Natural killer cell treated with Interleukin-12 subunit alpha and Interleukin-12 subunit beta and Interleukin-15 and Interleukin-18, amount 100 ng/mL, for 72 hours (primary cell): ENCODE measurements around the gene TSHZ2. TPM values are rescaled to one million over a fixed set of nuclear protein-coding genes. Genes with fewer than 3 reads are reported as not detected.

Experiments
- ATAC-seq, 2 donors: fragments of 150-1000 bp; cut with Tn5 transposase in 1 of 2; sonication (Bioruptor Pico), chemical (Tn5 transposase) in 1 of 2; 2 replicates each; pipeline ENCODE4 v1.10.0; 2021
- DNase-seq: peaks from one replicate; pipeline ENCODE4 v3.0.0; 2022; ENCODE audit warnings: low spot score
- H3K27ac Mint-ChIP-seq, 2 donors: 1 replicate in 1 of 2; 2 replicates in 1 of 2; pipeline ENCODE4 v1.8.0; 2022; ENCODE audit warnings: mixed read lengths in 2 of 2, mild to moderate bottlenecking in 1 of 2, moderate library complexity in 1 of 2
- H3K27me3 Mint-ChIP-seq, 2 donors: 1 replicate in 1 of 2; 2 replicates in 1 of 2; pipeline ENCODE4 v1.8.0; 2022; ENCODE audit warnings: mixed read lengths in 2 of 2
- H3K36me3 Mint-ChIP-seq: one replicate; pipeline ENCODE4 v1.8.0; 2022; ENCODE audit warnings: mixed read lengths
- H3K4me1 Mint-ChIP-seq, 2 donors: 1 replicate in 1 of 2; 2 replicates in 1 of 2; pipeline ENCODE4 v1.8.0; 2022; ENCODE audit warnings: low read depth in 2 of 2, mixed read lengths in 2 of 2, mild to moderate bottlenecking in 1 of 2
- H3K4me3 Mint-ChIP-seq: one replicate; pipeline ENCODE4 v1.8.0; 2022; ENCODE audit warnings: mixed read lengths
- H3K9me3 Mint-ChIP-seq: 2 replicates; pipeline ENCODE4 v1.8.0; 2022; ENCODE audit warnings: mixed read lengths
- total RNA-seq, 2 donors: library from RNA; stranded (reverse); gene quantifications; one replicate each; pipeline ENCODE4 v1.2.3, GENCODE V29; 2022

TSHZ2 gene
- total RNA-seq, 2 donors from 2014 or later = 0.05 to 1.1 TPM

- Mint-ChIP-seq H3K27ac (no peak overlapping the region), H3K27me3 (peaks cover 23 to 28% of the 10 kb centered on the region in 2 donors), H3K9me3 (no peaks in the 10 kb centered on the region), H3K4me1 (no peaks in the 10 kb centered on the region), H3K4me3 (no peak overlapping the region), H3K36me3 (no peaks in the 10 kb centered on the region)
- DNase-seq = no peak
- ATAC-seq = no peak
Measured at GRCh38 chr20:52996130-52996529, 24.0 kb downstream of the TSHZ2 start.

GRCh38 chr20:52996658-52997057 is 24.5 kb downstream of the TSHZ2 start:
- DNase-seq = no peak
- H3K4me1 Mint-ChIP-seq = no peaks in the 10 kb centered on the region
- no peaks in the 10 kb centered on the region for H3K36me3 Mint-ChIP-seq
- H3K9me3 Mint-ChIP-seq = no peaks in the 10 kb centered on the region
- H3K27ac Mint-ChIP-seq = no peak overlapping the region
- ATAC-seq = no peak
- H3K4me3 Mint-ChIP-seq = no peak overlapping the region
- H3K27me3 Mint-ChIP-seq = peaks cover 25 to 33% of the 10 kb centered on the region in 2 donors

GRCh38 chr20:52998268-52998667 is 26.1 kb downstream of the TSHZ2 start:
- H3K4me1 Mint-ChIP-seq = no peaks in the 10 kb centered on the region
- DNase-seq = no peak
- peaks cover 25 to 33% of the 10 kb centered on the region in 2 donors for H3K27me3 Mint-ChIP-seq
- no peak overlapping the region for H3K4me3 Mint-ChIP-seq
- no peak overlapping the region for H3K27ac Mint-ChIP-seq
- H3K36me3 Mint-ChIP-seq = no peaks in the 10 kb centered on the region
- no peak for ATAC-seq
- no peaks in the 10 kb centered on the region for H3K9me3 Mint-ChIP-seq

GRCh38 chr20:52999040-52999439 is 26.9 kb downstream of the TSHZ2 start:
- Mint-ChIP-seq H3K27me3 (peaks cover 22 to 29% of the 10 kb centered on the region in 2 donors), H3K36me3 (no peaks in the 10 kb centered on the region), H3K9me3 (no peaks in the 10 kb centered on the region), H3K4me3 (no peak overlapping the region), H3K27ac (no peak overlapping the region), H3K4me1 (no peaks in the 10 kb centered on the region)
- ATAC-seq = no peak
- no peak for DNase-seq

- DNase-seq = no peak
- peak overlapping the region in 1 of 2 donors; percentile 53 for H3K27ac Mint-ChIP-seq
- H3K36me3 Mint-ChIP-seq = no peaks in the 10 kb centered on the region
- H3K4me1 Mint-ChIP-seq = no peaks in the 10 kb centered on the region
- no peaks in the 10 kb centered on the region for H3K9me3 Mint-ChIP-seq
- no peak overlapping the region for H3K4me3 Mint-ChIP-seq
- H3K27me3 Mint-ChIP-seq = peaks cover 17 to 24% of the 10 kb centered on the region in 2 donors
- ATAC-seq = no peak
Measured at GRCh38 chr20:53001498-53002301, 29.5 kb downstream of the TSHZ2 start.

- DNase-seq (no peak), ATAC-seq (no peak)
- H3K4me1 Mint-ChIP-seq = no peaks in the 10 kb centered on the region
- H3K4me3 Mint-ChIP-seq = no peak overlapping the region
- H3K27ac Mint-ChIP-seq = no peak overlapping the region
- no peaks in the 10 kb centered on the region for H3K36me3 Mint-ChIP-seq
- peaks cover 23 to 35% of the 10 kb centered on the region in 2 donors for H3K27me3 Mint-ChIP-seq
- H3K9me3 Mint-ChIP-seq = no peaks in the 10 kb centered on the region
Measured at GRCh38 chr20:53002786-53003185, 30.6 kb downstream of the TSHZ2 start.

- Mint-ChIP-seq H3K27me3 (peaks cover 27 to 38% of the 10 kb centered on the region in 2 donors), H3K4me1 (no peaks in the 10 kb centered on the region), H3K27ac (no peak overlapping the region), H3K9me3 (no peaks in the 10 kb centered on the region), H3K4me3 (no peak overlapping the region), H3K36me3 (no peaks in the 10 kb centered on the region)
- ATAC-seq (no peak), DNase-seq (no peak)
Measured at GRCh38 chr20:53003420-53004154, 31.4 kb downstream of the TSHZ2 start.

- Mint-ChIP-seq H3K27ac (no peak overlapping the region), H3K4me3 (no peak overlapping the region), H3K9me3 (no peaks in the 10 kb centered on the region), H3K36me3 (no peaks in the 10 kb centered on the region), H3K27me3 (peaks cover 27 to 35% of the 10 kb centered on the region in 2 donors), H3K4me1 (no peaks in the 10 kb centered on the region)
- ATAC-seq = no peak
- no peak for DNase-seq
Measured at GRCh38 chr20:53004267-53004813, 32.2 kb downstream of the TSHZ2 start.

- peaks cover 21 to 40% of the 10 kb centered on the region in 2 donors for H3K27me3 Mint-ChIP-seq
- no peak overlapping the region for H3K4me3 Mint-ChIP-seq
- H3K27ac Mint-ChIP-seq = no peak overlapping the region
- H3K9me3 Mint-ChIP-seq = peaks cover 7% of the 10 kb centered on the region
- H3K4me1 Mint-ChIP-seq = no peaks in the 10 kb centered on the region
- ATAC-seq (no peak), DNase-seq (no peak)
- peaks cover 9% of the 10 kb centered on the region for H3K36me3 Mint-ChIP-seq
Measured at GRCh38 chr20:53009979-53010735, 38.0 kb downstream of the TSHZ2 start.

GRCh38 chr20:53011640-53012039 is 39.5 kb downstream of the TSHZ2 start:
- H3K4me3 Mint-ChIP-seq = no peak overlapping the region
- H3K36me3 Mint-ChIP-seq = peaks cover 11% of the 10 kb centered on the region
- no peak for DNase-seq
- no peak overlapping the region for H3K27ac Mint-ChIP-seq
- no peaks in the 10 kb centered on the region for H3K4me1 Mint-ChIP-seq
- H3K9me3 Mint-ChIP-seq = peaks cover 7% of the 10 kb centered on the region
- H3K27me3 Mint-ChIP-seq = peaks cover 21 to 44% of the 10 kb centered on the region in 2 donors
- no peak for ATAC-seq

GRCh38 chr20:53013183-53013582 is 41.0 kb downstream of the TSHZ2 start:
- no peaks in the 10 kb centered on the region for H3K4me1 Mint-ChIP-seq
- H3K36me3 Mint-ChIP-seq = peaks cover 11% of the 10 kb centered on the region
- H3K27me3 Mint-ChIP-seq = peaks cover 12 to 29% of the 10 kb centered on the region in 2 donors

GRCh38 chr20:53013847-53014246 is 41.7 kb downstream of the TSHZ2 start:
- Mint-ChIP-seq H3K36me3 (peaks cover 11% of the 10 kb centered on the region), H3K4me3 (no peak overlapping the region), H3K4me1 (no peaks in the 10 kb centered on the region), H3K9me3 (peaks cover 7% of the 10 kb centered on the region), H3K27me3 (peaks cover 13 to 27% of the 10 kb centered on the region in 2 donors), H3K27ac (no peak overlapping the region)
- ATAC-seq (no peak), DNase-seq (no peak)

More at GRCh38 chr20:53013183-53013582, 41.0 kb downstream of the TSHZ2 start:
- no peak overlapping the region for H3K27ac Mint-ChIP-seq
- ATAC-seq = no peak
- H3K9me3 Mint-ChIP-seq = peaks cover 7% of the 10 kb centered on the region
- DNase-seq = no peak
- H3K4me3 Mint-ChIP-seq = no peak overlapping the region

GRCh38 chr20:53016071-53016470 is 43.9 kb downstream of the TSHZ2 start:
- Mint-ChIP-seq H3K27me3 (peaks cover 14 to 25% of the 10 kb centered on the region in 2 donors), H3K27ac (no peak overlapping the region), H3K36me3 (peaks cover 11% of the 10 kb centered on the region), H3K4me1 (no peaks in the 10 kb centered on the region), H3K4me3 (no peak overlapping the region), H3K9me3 (peaks cover 2% of the 10 kb centered on the region)
- no peak for ATAC-seq
- no peak for DNase-seq
